Measurements from ENCODE around the gene MGST2.

The MGST2 gene

GRCh38 chr4:139736661-139737060, 71.0 kb downstream of the MGST2 start:
- no peak overlapping the region for H3K4me3 ChIP-seq (ENCODE audit: low read depth, low read length)
- no peak for TF ChIP-seq CTCF (IDR thresholded peaks at IDR 0.05; ENCODE audit: borderline replicate concordance, insufficient read depth, low read depth, low read length)

GRCh38 chr4:139738846-139739613, 73.4 kb downstream of the MGST2 start:
- H3K4me3 ChIP-seq (ENCODE audit: low read depth, low read length): no peak overlapping the region
- TF ChIP-seq CTCF (IDR thresholded peaks at IDR 0.05; ENCODE audit: borderline replicate concordance, insufficient read depth, low read depth, low read length): no peak

GRCh38 chr4:139740121-139740520, 74.5 kb downstream of the MGST2 start:
- no peak overlapping the region for H3K4me3 ChIP-seq (ENCODE audit: low read depth, low read length)
- TF ChIP-seq CTCF (IDR thresholded peaks at IDR 0.05; ENCODE audit: borderline replicate concordance, insufficient read depth, low read depth, low read length): no peak

- no peak overlapping the region for H3K4me3 ChIP-seq (ENCODE audit: low read depth, low read length)
- no peak for TF ChIP-seq CTCF (IDR thresholded peaks at IDR 0.05; ENCODE audit: borderline replicate concordance, insufficient read depth, low read depth, low read length)
Measured at GRCh38 chr4:139740531-139741041, 75.0 kb downstream of the MGST2 start.

GRCh38 chr4:139743027-139743426, 77.4 kb downstream of the MGST2 start:
- TF ChIP-seq CTCF (IDR thresholded peaks at IDR 0.05; ENCODE audit: borderline replicate concordance, insufficient read depth, low read depth, low read length): no peak
- H3K4me3 ChIP-seq (ENCODE audit: low read depth, low read length): no peak overlapping the region

GRCh38 chr4:139744232-139744631, 78.6 kb downstream of the MGST2 start:
- no peak for TF ChIP-seq CTCF (IDR thresholded peaks at IDR 0.05; ENCODE audit: borderline replicate concordance, insufficient read depth, low read depth, low read length)

GRCh38 chr4:139745111-139745639, 79.6 kb downstream of the MGST2 start:
- TF ChIP-seq CTCF (IDR thresholded peaks at IDR 0.05; ENCODE audit: borderline replicate concordance, insufficient read depth, low read depth, low read length): no peak
- no peak overlapping the region for H3K4me3 ChIP-seq (ENCODE audit: low read depth, low read length)

More at GRCh38 chr4:139744232-139744631, 78.6 kb downstream of the MGST2 start:
- no peak overlapping the region for H3K4me3 ChIP-seq (ENCODE audit: low read depth, low read length)

Measured in GM12875 (cell line).